Osteoblast (primary cell): ENCODE data around the gene ADGRV1. TPM values are rescaled to one million over a fixed set of nuclear protein-coding genes. Genes with fewer than 3 reads are reported as not detected.
A peak's percentile ranks its signal among the peaks of the same experiment; 100 is the strongest.

ENCODE experiments used
- DNase-seq: peaks from one replicate; pipeline ENCODE4 v3.0.0; 2011; ENCODE audit warnings: low spot score, mixed read lengths; ENCODE audit not compliant: insufficient read length; ENCODE audit errors: missing footprints
- H2AFZ ChIP-seq: 2 replicates; pipeline ENCODE4 v1.6.0; 2011; ENCODE audit warnings: mild to moderate bottlenecking, low read length
- H3K27ac ChIP-seq: 2 replicates; pipeline ENCODE4 v1.5.1; 2011; ENCODE audit warnings: mild to moderate bottlenecking, low read depth, low read length, moderate library complexity
- H3K27me3 ChIP-seq: 2 replicates; pipeline ENCODE4 v1.6.0; 2012; ENCODE audit warnings: mild to moderate bottlenecking, control low read depth, inconsistent platforms, low read length, moderate library complexity; ENCODE audit not compliant: insufficient read depth
- H3K36me3 ChIP-seq: 2 replicates; pipeline ENCODE4 v1.5.1; 2011; ENCODE audit warnings: mild to moderate bottlenecking, low read length, control low read depth, moderate library complexity; ENCODE audit not compliant: insufficient read depth
- H3K4me1 ChIP-seq: 2 replicates; pipeline ENCODE4 v1.5.1; 2011; ENCODE audit warnings: mild to moderate bottlenecking, low read length, control low read depth, moderate library complexity; ENCODE audit not compliant: insufficient read depth
- H3K4me2 ChIP-seq: 2 replicates; pipeline ENCODE4 v1.6.0; 2011; ENCODE audit warnings: mild to moderate bottlenecking, low read length; ENCODE audit not compliant: insufficient read depth
- H3K4me3 ChIP-seq: fragments of 200-600 bp; sonication (generic); 3 replicates; pipeline ENCODE4 v1.5.1; 2012; ENCODE audit warnings: mild to moderate bottlenecking, low read length, inconsistent platforms; ENCODE audit not compliant: insufficient read depth
- H3K79me2 ChIP-seq: 2 replicates; pipeline ENCODE4 v1.6.0; 2012; ENCODE audit warnings: mild to moderate bottlenecking, low read length, control low read depth, inconsistent platforms; ENCODE audit not compliant: insufficient read depth
- H3K9me3 ChIP-seq: 2 replicates; pipeline ENCODE4 v1.5.1; 2011; ENCODE audit warnings: low read depth, low read length, control low read depth
- H4K20me1 ChIP-seq: 2 replicates; pipeline ENCODE4 v1.6.0; 2012; ENCODE audit warnings: mild to moderate bottlenecking, low read length, control low read depth; ENCODE audit not compliant: insufficient read depth
- CTCF ChIP-seq: IDR thresholded peaks from 2 replicates; pipeline ENCODE4 v1.5.1; 2011; ENCODE audit warnings: mild to moderate bottlenecking, low read depth, low read length, moderate library complexity; ENCODE audit errors: extremely low read depth
- total RNA-seq: library from RNA; depleted of rRNA; stranded (reverse); fragments of >200 nt; gene quantifications from 2 replicates; pipeline ENCODE4 v1.2.3, GENCODE V29; 2012

ADGRV1 gene
- total RNA-seq, 1 donor, result under 0.01 TPM

GRCh38 chr5:91177085-91177484 is 618.5 kb downstream of the ADGRV1 start:
- H3K4me3 ChIP-seq, result no peak overlapping the region
- H3K36me3 ChIP-seq, result no peaks in the 10 kb centered on the region
- H3K27ac ChIP-seq, result no peak overlapping the region
- no peaks in the 10 kb centered on the region for H3K79me2 ChIP-seq
- H4K20me1 ChIP-seq, result no peaks in the 10 kb centered on the region
- H2AFZ ChIP-seq, result no peak overlapping the region
- DNase-seq, result no peak
- H3K4me1 ChIP-seq, result no peaks in the 10 kb centered on the region
- no peak overlapping the region for H3K4me2 ChIP-seq
- no peaks in the 10 kb centered on the region for H3K27me3 ChIP-seq
- H3K9me3 ChIP-seq, result no peaks in the 10 kb centered on the region
- TF ChIP-seq CTCF, result no peak

DNA sequence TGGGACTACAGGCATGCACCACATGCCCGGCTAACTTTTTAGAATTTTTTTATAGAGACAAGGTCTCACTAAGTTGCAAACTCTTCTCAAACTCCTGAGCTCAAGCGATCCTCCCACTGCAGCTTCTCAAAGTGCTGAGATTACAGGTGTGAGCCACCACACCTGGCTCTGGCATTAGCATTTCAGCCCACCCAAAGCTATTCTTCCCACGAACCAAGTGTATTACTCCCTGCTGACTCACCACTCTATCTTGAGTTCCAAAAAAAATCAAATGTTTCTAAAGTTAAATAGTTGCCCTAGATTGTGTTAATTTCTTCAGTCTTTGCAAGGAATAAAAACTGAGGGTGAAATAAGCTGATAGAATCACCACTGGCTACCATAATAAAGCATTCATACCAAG is 619.0 kb downstream of the ADGRV1 start:
- H3K4me2 ChIP-seq, result no peak overlapping the region
- H3K9me3 ChIP-seq, result no peaks in the 10 kb centered on the region
- H3K27me3 ChIP-seq, result no peaks in the 10 kb centered on the region
- no peaks in the 10 kb centered on the region for H3K36me3 ChIP-seq
- H4K20me1 ChIP-seq, result no peaks in the 10 kb centered on the region
- no peaks in the 10 kb centered on the region for H3K4me1 ChIP-seq
- no peak for TF ChIP-seq CTCF
- H2AFZ ChIP-seq, result no peak overlapping the region
- no peak overlapping the region for H3K27ac ChIP-seq
- peak; percentile 17 for DNase-seq
- H3K4me3 ChIP-seq, result no peak overlapping the region
- H3K79me2 ChIP-seq, result no peaks in the 10 kb centered on the region

DNA sequence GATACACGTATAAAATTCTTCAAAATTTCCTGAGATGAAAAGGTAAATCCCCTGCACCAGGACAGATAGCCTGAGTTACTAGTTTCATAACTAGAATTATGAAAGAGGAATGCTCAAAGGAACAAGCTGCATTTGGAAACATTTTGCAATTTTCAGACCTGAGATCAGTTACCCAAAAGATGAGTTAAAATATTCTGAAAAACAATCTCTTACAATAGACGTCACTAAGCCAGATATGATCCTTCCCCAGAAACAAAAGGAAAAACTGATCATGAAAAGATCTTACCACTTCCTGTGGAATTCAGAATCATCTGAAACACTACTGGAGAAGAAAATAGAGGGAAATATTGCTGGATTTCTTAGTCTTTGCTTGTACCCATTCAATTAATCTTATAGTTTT is 619.9 kb downstream of the ADGRV1 start:
- peak; percentile 25 for DNase-seq
- no peak for TF ChIP-seq CTCF
- no peaks in the 10 kb centered on the region for H3K27me3 ChIP-seq
- H2AFZ ChIP-seq, result no peak overlapping the region
- H3K79me2 ChIP-seq, result no peaks in the 10 kb centered on the region
- no peaks in the 10 kb centered on the region for H3K9me3 ChIP-seq
- H4K20me1 ChIP-seq, result no peaks in the 10 kb centered on the region
- no peak overlapping the region for H3K4me3 ChIP-seq
- H3K27ac ChIP-seq, result no peak overlapping the region
- H3K4me2 ChIP-seq, result no peak overlapping the region
- no peaks in the 10 kb centered on the region for H3K36me3 ChIP-seq
- H3K4me1 ChIP-seq, result no peaks in the 10 kb centered on the region

DNA sequence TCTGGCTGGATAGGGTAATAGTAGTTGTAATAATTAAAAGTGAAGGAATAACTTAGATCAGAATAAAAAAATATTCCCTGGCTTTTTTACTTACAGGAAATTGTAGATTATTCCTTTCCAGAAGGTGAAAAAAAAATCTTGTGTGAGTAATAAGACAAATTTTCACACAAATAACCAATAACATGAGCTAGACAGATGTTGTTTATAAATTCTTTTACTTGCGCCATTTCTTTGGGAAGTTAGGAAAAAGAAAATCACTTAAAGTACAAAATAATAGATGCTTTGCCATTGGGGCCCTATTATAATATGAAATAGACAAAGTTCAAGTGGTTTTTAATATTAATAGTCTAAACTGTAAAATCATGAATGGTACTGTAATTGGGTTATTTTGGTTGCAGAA is 620.4 kb downstream of the ADGRV1 start:
- no peak overlapping the region for H2AFZ ChIP-seq
- no peak overlapping the region for H3K4me3 ChIP-seq
- no peak overlapping the region for H3K4me2 ChIP-seq
- H3K27ac ChIP-seq, result no peak overlapping the region
- H3K36me3 ChIP-seq, result no peaks in the 10 kb centered on the region
- DNase-seq, result no peak
- no peaks in the 10 kb centered on the region for H3K9me3 ChIP-seq
- no peak for TF ChIP-seq CTCF
- no peaks in the 10 kb centered on the region for H3K27me3 ChIP-seq
- H3K79me2 ChIP-seq, result no peaks in the 10 kb centered on the region
- no peaks in the 10 kb centered on the region for H4K20me1 ChIP-seq
- H3K4me1 ChIP-seq, result no peaks in the 10 kb centered on the region
